Adrenal gland (tissue), 5 donors: ENCODE results near the gene STOM.

Experiments used
- CTCF ChIP-seq, 6 experiments: fragments of 450-650 bp in 4 of 6; fragments of 200-600 bp in 2 of 6; sonication (generic) in 1 of 6; IDR thresholded peaks; 1 replicate in 5 of 6; 2 replicates in 1 of 6; pipeline versions ENCODE4 v1.5.1 to v1.8.0; 2016 to 2021; ENCODE audit warnings: antibody characterized with exemption in 6 of 6, mild to moderate bottlenecking in 2 of 6, moderate library complexity in 1 of 6
- POLR2A ChIP-seq, 2 donors: fragments of 450-650 bp; IDR thresholded peaks; one replicate each; pipeline ENCODE4 v1.6.1; 2017; ENCODE audit warnings: antibody characterized with exemption in 2 of 2, mild to moderate bottlenecking in 2 of 2, moderate library complexity in 1 of 2
- donor health status: DM: no; HTN: no; CAD: no.

GRCh38 chr9:121298689-121299466 lies 71.2 kb downstream of the STOM start:
- no peak for TF ChIP-seq POLR2A (IDR thresholded peaks at IDR 0.05)
- no peak for TF ChIP-seq CTCF (IDR thresholded peaks at IDR 0.05)
